Testis (tissue), 2 donors: ENCODE data around the gene DNAJC5.

Experiments
- POLR2A ChIP-seq: fragments of 450-650 bp; IDR thresholded peaks from one replicate; pipeline ENCODE4 v1.6.1; 2017; ENCODE audit warnings: antibody characterized with exemption, mild to moderate bottlenecking, moderate library complexity
- TF ChIP-seq, protein P1 (sequence below), 3 experiments: fragments of 450-650 bp in 2 of 3; fragments of 200-600 bp in 1 of 3; sonication (generic) in 1 of 3; IDR thresholded peaks; one replicate each; pipeline ENCODE4 v1.5.1; 2016 to 2019; ENCODE audit warnings: antibody characterized with exemption in 3 of 3, mild to moderate bottlenecking in 2 of 3, moderate library complexity in 1 of 3

DNA sequence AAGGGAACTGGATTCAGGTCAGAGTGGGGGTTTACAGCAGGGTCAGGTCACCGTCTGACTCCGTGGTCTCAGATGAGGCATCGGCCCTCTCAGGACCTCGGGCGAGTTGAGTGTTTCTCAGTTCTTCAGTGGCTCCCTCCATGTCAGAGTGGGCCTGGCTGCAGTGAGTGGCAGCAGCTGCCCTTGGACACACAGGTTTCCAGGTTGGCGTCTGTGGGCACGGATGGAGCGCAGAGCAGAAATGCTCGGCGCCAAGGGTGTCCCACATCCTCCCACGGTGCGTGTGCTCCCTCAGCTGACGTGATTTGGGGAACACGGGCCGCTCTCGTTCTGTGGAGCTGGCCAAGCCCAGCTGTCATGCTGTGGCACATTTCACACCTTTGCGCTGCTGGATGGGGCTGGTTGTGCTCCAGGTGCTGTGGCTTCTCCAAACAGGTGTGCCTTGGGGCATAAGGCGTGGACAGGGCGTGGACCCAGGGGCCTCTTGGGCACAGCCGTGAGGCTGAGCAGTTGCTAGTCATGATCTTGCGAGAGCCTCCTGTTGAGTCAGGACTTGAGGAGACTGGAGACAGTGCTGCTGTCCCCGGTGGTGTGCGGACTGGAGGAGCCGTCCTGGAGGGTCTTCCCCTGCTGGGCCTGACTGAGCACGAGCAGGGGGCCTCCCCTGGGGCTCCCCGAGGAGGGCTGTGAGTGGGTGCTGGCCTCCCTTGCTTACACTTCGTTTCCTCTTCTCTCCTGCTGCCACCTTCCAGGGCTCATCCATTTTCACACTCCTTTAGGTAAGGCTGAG is 9.5 kb upstream of the DNAJC5 start:
- no peak for TF ChIP-seq POLR2A
- TF ChIP-seq, protein P1, sequence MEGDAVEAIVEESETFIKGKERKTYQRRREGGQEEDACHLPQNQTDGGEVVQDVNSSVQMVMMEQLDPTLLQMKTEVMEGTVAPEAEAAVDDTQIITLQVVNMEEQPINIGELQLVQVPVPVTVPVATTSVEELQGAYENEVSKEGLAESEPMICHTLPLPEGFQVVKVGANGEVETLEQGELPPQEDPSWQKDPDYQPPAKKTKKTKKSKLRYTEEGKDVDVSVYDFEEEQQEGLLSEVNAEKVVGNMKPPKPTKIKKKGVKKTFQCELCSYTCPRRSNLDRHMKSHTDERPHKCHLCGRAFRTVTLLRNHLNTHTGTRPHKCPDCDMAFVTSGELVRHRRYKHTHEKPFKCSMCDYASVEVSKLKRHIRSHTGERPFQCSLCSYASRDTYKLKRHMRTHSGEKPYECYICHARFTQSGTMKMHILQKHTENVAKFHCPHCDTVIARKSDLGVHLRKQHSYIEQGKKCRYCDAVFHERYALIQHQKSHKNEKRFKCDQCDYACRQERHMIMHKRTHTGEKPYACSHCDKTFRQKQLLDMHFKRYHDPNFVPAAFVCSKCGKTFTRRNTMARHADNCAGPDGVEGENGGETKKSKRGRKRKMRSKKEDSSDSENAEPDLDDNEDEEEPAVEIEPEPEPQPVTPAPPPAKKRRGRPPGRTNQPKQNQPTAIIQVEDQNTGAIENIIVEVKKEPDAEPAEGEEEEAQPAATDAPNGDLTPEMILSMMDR (IDR thresholded peaks at IDR 0.05) = no peak
